Measurements from ENCODE around the gene TCN2.

DNA sequence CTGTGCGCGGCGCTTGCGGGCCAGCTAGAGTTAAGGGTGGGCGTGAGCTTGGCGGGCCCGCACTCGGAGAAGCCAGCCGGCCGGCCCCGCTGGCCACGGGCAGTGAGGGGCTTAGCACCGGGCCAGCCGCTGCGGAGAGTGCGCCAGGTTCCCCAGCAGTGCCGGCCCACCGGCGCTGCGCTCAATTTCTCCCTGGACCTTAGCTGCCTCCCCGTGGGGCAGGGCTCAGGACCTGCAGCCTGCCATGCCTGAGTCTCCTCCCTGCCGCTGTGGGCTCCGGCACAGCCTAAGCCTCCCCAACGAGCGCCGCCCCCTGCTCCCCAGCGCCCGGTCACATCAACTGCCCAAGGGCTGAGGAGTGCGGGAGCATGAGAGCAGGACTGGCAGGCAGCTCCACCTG is 10.1 kb upstream of the TCN2 start:
- TF ChIP-seq, protein P1, sequence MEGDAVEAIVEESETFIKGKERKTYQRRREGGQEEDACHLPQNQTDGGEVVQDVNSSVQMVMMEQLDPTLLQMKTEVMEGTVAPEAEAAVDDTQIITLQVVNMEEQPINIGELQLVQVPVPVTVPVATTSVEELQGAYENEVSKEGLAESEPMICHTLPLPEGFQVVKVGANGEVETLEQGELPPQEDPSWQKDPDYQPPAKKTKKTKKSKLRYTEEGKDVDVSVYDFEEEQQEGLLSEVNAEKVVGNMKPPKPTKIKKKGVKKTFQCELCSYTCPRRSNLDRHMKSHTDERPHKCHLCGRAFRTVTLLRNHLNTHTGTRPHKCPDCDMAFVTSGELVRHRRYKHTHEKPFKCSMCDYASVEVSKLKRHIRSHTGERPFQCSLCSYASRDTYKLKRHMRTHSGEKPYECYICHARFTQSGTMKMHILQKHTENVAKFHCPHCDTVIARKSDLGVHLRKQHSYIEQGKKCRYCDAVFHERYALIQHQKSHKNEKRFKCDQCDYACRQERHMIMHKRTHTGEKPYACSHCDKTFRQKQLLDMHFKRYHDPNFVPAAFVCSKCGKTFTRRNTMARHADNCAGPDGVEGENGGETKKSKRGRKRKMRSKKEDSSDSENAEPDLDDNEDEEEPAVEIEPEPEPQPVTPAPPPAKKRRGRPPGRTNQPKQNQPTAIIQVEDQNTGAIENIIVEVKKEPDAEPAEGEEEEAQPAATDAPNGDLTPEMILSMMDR (IDR thresholded peaks at IDR 0.05; ENCODE audit: low read depth, low read length, missing input control), result no peak
- no peak for TF ChIP-seq RAD21 (IDR thresholded peaks at IDR 0.05)
- no peak for TF ChIP-seq RXRA (IDR thresholded peaks at IDR 0.05)
- TF ChIP-seq TAF1 (conservative IDR thresholded peaks at IDR 0.05), result no peak
- no peak for TF ChIP-seq JUND (IDR thresholded peaks at IDR 0.05)
- TF ChIP-seq, protein P2, sequence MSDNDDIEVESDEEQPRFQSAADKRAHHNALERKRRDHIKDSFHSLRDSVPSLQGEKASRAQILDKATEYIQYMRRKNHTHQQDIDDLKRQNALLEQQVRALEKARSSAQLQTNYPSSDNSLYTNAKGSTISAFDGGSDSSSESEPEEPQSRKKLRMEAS (IDR thresholded peaks at IDR 0.05), result no peak
- TF ChIP-seq, protein P3, sequence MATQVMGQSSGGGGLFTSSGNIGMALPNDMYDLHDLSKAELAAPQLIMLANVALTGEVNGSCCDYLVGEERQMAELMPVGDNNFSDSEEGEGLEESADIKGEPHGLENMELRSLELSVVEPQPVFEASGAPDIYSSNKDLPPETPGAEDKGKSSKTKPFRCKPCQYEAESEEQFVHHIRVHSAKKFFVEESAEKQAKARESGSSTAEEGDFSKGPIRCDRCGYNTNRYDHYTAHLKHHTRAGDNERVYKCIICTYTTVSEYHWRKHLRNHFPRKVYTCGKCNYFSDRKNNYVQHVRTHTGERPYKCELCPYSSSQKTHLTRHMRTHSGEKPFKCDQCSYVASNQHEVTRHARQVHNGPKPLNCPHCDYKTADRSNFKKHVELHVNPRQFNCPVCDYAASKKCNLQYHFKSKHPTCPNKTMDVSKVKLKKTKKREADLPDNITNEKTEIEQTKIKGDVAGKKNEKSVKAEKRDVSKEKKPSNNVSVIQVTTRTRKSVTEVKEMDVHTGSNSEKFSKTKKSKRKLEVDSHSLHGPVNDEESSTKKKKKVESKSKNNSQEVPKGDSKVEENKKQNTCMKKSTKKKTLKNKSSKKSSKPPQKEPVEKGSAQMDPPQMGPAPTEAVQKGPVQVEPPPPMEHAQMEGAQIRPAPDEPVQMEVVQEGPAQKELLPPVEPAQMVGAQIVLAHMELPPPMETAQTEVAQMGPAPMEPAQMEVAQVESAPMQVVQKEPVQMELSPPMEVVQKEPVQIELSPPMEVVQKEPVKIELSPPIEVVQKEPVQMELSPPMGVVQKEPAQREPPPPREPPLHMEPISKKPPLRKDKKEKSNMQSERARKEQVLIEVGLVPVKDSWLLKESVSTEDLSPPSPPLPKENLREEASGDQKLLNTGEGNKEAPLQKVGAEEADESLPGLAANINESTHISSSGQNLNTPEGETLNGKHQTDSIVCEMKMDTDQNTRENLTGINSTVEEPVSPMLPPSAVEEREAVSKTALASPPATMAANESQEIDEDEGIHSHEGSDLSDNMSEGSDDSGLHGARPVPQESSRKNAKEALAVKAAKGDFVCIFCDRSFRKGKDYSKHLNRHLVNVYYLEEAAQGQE (IDR thresholded peaks at IDR 0.05), result no peak

Measured in liver (tissue), 3 donors.